NCI-H748 (cell line): Measurements from ENCODE around the gene TNFRSF4.
A peak's percentile ranks its signal among the peaks of the same experiment; 100 is the strongest.

Source experiments
- DNase-seq: peaks from one replicate; lab custom pipeline; 2025; ENCODE audit not compliant: unreplicated experiment; lab: John Stamatoyannopoulos, UW

The TNFRSF4 gene

GRCh38 chr1:1245817-1246576 is 32.0 kb upstream of the TNFRSF4 start:
- no peak for DNase-seq

DNA sequence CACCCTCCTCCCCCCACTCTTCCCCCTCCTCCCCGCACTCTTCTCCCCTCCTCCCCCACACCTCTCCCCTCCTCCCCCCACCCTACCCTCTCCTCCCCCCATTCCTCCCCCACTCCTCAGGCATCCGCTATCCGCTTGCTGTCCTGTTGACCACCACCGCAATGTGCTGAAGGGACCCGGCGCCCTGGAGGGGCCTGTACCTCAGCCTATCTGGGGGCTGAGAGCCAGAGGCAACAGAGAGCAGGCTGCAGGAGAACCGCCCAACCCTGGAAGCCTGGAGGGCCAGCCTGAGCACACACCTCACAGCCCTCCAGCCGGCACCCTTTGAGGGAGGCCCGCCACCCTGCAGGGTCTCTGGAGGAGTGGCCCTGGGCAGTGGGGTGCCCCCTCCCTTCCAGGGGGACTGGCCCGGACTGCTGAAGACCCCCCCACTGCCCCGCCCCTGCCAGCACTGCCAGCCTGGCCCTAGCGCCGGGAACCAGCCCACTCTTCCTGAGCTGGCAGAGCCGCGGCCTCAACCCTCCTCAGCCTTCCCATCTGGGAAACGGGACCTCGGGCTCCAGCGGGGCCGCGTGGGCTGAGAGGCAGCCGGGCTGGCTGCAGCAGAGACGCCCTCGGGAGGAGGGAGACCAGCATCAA is 31.3 kb upstream of the TNFRSF4 start:
- DNase-seq = no peak

- DNase-seq = no peak
These were observed 30.3 kb upstream of the TNFRSF4 start for GRCh38 chr1:1244192-1244811.

GRCh38 chr1:1243807-1244191 is 29.8 kb upstream of the TNFRSF4 start:
- no peak for DNase-seq

- no peak for DNase-seq
These were observed 29.3 kb upstream of the TNFRSF4 start for GRCh38 chr1:1243266-1243660.

GRCh38 chr1:1242461-1243265 is 28.7 kb upstream of the TNFRSF4 start:
- DNase-seq = no peak

DNA sequence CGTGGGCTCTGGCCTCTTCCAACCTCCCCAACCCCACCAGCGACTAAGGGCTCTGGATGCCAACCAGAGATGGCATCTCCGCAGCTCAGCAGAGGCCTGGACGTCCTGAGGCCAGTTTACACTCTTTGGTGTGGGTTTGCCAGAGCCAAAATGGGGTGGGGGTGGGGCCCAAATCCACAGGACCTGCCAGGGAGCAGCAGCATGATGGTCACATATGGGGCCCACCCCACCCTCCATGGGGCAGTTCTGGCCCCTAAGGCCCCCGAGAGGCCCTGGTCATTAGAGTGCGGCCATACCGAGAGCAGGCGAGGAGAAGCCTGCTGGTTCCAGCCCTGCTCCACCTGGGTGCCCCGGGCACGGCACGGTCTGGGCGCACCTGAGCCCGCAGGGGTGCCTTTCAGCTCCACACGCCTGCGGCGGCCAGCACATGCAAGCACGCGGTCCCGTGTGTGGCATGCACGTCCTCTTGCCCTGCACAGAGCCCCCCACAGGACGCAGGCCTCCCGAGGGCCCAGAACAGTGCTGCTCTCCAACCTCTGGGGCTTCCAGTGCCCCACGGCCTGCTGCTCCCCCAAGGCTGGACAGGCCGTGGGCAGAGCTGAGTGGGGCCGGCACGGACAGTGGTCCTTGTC is 27.8 kb upstream of the TNFRSF4 start:
- DNase-seq = no peak

DNA sequence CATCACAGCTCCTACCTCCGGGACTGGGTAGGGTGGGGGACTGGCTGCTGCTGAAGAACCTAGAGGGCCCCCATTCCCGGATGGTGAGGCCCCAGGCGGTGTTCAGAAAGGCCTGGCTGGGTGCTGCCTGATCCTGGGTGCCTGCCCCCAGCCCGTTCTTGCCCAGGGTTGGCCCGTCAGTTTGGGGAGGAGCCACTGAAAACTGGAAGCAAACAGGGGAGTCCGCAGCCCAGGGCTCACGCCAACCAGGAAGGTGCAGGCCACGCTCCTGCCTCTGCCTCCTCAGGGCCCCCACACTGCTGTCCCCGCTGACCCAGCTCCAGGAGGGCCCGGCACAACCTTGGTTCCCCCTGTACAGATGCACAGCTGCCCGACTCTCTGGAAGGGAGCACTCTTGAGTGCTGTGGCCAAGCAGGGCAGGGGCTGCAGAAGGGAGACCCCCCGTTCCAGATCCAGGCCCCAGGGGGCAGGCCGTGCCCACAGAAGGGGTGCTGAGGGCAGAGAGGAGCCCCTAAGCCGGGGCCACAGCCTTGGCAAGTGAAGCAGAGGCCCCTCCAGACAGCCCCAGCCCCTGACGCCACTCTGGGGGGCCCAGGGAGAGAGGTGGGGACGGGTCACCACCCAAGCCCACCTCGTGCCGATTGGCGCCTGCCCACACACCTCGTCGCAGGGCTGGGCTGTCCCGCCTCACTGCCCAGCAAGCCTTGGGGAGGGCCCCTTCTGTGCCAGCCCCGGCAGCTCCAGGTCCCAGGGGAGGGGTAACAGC is 27.1 kb upstream of the TNFRSF4 start:
- no peak for DNase-seq

- no peak for DNase-seq
These were observed 26.4 kb upstream of the TNFRSF4 start for GRCh38 chr1:1240348-1240732.

DNA sequence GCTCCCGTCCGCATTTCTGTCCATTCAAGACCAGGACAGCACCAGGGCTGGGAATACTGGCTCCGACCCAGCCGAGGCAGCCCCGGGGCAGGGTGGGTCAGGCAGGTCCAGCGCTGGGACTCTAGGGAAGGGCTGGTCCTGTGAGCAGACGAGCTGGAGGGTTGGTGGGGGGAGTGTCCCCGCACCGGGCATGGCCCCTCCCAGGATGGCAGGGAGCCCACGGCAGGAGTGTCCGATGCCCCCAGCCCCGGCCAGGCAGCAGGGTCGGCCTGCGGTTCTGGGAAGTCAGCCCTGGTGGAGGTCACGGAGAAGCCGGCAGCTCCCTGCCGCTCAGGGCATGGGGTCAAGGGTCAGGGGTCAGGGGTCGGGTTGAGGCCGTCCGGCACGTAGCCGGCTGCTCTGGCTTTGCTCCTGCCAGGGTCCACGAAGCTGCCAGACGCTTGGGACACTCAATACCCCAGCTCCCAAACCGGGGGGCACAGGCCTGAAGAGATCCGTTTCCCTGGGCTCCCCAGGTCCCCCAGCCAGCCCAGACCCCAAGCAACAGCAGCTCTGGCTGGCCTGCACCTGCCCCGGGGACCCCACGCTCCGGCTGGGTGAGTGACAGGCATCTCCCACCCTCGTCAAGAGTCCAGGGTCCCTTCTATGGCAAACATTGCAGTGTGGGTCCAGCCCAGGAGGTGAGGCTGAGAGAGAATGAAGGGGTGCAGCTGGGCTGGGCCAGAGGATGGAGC is 25.8 kb upstream of the TNFRSF4 start:
- no peak for DNase-seq

DNA sequence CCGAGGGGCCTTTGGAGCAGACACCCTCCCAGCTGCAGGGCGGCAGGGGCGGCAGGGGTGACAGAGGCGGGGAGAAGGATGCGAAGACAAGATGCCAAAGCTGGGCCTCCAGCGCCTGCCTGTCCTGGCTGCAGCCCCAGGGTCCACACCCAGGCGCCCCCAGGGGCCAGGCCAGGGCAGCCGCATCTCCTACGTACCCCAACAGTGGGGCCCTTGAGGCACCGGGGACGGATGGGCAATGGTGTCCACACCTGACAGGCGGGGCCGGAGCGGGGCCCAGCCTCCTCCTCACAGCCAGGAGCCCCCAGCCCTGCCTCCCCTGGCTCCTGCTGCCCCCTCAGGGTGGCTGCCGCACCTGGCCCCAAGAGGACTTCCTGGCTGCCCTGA is 25.3 kb upstream of the TNFRSF4 start:
- DNase-seq = no peak

- no peak for DNase-seq
These were observed 24.8 kb upstream of the TNFRSF4 start for GRCh38 chr1:1238702-1239178.

- peak; percentile 14 for DNase-seq
These were observed 24.1 kb upstream of the TNFRSF4 start for GRCh38 chr1:1237874-1238701.

GRCh38 chr1:1236945-1237873 is 23.3 kb upstream of the TNFRSF4 start:
- DNase-seq = no peak

- DNase-seq = no peak
These were observed 22.3 kb upstream of the TNFRSF4 start for GRCh38 chr1:1236176-1236763.

- DNase-seq = no peak
These were observed 21.2 kb upstream of the TNFRSF4 start for GRCh38 chr1:1235016-1235744.
